Measurements from ENCODE around the gene RET. TPM values are rescaled to one million over a fixed set of nuclear protein-coding genes. Genes with fewer than 3 reads are reported as not detected.

The RET gene
- total RNA-seq, 4 donors from 2014 or later, result 0.23 to 2.1 (median 0.78) TPM

DNA sequence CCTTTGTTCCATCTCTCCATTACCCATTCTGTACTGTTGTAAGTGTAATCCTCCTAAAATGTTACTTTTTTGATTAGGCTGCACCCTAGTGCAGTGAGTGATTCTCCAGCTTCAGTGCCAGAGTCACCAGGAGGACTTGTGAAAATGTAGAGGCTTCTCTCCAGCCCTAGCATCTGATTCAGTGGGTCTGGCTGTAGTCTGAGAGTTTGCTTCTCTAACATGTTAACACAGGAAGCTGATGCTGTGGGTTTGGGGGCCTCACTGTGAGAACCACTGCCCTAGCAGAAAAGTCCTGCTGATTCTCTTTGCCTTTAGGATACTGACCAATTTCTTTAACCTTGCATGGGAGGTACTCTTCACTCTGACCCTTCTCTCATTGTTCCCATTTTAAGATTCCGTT, 85.7 kb downstream of the RET start:
- WGBS, result 92% methylated on average over 1 of the region's 1 CpG

DNA sequence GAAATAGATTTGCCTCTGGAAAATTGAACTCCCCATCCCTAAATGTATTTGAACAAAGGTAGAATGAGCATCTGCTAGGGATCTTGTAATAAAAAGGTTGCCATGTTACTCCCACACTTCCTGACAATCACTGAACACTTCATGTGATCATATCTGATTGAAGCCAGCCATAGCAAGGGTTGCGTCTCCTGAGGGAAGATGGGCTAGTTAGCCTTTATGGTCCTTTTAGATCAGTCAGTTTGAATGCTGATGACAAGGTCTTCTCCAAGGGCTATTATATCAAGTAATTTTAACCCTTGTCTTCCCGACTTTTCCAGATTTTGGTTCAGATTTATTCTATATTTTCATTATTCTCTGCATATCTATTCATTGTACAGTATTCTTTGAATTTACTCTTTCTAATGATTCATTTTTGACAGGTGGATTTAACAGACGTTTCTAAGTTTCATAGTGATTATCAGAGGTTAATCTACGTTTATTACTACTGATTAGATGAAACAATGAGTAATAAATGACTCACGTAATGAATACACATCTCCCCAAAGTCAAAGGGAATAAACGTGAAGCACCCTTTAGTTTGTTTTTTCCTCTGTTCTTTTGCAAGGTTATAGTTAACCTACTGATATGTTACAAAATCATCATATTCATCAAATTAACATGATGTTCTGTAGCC, 89.5 kb downstream of the RET start:
- Histone ChIP-seq H3K4me1 (no peaks in the 10 kb centered on the region), H3K36me3 (peaks cover 35% of the 10 kb centered on the region), H3K27me3 (no peaks in the 10 kb centered on the region), H3K4me3 (no peak overlapping the region), H3K9me3 (no peaks in the 10 kb centered on the region), H3K27ac (no peak overlapping the region)
- WGBS, result 63% methylated on average over 6 of the region's 6 CpGs
- TF ChIP-seq, protein P1, sequence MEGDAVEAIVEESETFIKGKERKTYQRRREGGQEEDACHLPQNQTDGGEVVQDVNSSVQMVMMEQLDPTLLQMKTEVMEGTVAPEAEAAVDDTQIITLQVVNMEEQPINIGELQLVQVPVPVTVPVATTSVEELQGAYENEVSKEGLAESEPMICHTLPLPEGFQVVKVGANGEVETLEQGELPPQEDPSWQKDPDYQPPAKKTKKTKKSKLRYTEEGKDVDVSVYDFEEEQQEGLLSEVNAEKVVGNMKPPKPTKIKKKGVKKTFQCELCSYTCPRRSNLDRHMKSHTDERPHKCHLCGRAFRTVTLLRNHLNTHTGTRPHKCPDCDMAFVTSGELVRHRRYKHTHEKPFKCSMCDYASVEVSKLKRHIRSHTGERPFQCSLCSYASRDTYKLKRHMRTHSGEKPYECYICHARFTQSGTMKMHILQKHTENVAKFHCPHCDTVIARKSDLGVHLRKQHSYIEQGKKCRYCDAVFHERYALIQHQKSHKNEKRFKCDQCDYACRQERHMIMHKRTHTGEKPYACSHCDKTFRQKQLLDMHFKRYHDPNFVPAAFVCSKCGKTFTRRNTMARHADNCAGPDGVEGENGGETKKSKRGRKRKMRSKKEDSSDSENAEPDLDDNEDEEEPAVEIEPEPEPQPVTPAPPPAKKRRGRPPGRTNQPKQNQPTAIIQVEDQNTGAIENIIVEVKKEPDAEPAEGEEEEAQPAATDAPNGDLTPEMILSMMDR (IDR thresholded peaks at IDR 0.05), result no peak
- TF ChIP-seq POLR2AphosphoS5 (IDR thresholded peaks at IDR 0.05), result no peak
- TF ChIP-seq POLR2A (IDR thresholded peaks at IDR 0.05), result no peak
- TF ChIP-seq EP300 (IDR thresholded peaks at IDR 0.05), result no peak
- DNase-seq (ENCODE audit: low spot score in 2 of 2), result no peak

More for the DNA sequence above, 85.7 kb downstream of the RET start:
- TF ChIP-seq EP300 (IDR thresholded peaks at IDR 0.05), result no peak
- no peak for TF ChIP-seq POLR2A (IDR thresholded peaks at IDR 0.05)
- no peak for TF ChIP-seq POLR2AphosphoS5 (IDR thresholded peaks at IDR 0.05)
- TF ChIP-seq, protein P1 (IDR thresholded peaks at IDR 0.05), result no peak
- Histone ChIP-seq H3K4me3 (no peak overlapping the region), H3K9me3 (no peaks in the 10 kb centered on the region), H3K27me3 (no peaks in the 10 kb centered on the region), H3K36me3 (peaks cover 32% of the 10 kb centered on the region), H3K4me1 (peaks cover 2% of the 10 kb centered on the region), H3K27ac (no peak overlapping the region)
- DNase-seq (ENCODE audit: low spot score in 2 of 2), result no peak

DNA sequence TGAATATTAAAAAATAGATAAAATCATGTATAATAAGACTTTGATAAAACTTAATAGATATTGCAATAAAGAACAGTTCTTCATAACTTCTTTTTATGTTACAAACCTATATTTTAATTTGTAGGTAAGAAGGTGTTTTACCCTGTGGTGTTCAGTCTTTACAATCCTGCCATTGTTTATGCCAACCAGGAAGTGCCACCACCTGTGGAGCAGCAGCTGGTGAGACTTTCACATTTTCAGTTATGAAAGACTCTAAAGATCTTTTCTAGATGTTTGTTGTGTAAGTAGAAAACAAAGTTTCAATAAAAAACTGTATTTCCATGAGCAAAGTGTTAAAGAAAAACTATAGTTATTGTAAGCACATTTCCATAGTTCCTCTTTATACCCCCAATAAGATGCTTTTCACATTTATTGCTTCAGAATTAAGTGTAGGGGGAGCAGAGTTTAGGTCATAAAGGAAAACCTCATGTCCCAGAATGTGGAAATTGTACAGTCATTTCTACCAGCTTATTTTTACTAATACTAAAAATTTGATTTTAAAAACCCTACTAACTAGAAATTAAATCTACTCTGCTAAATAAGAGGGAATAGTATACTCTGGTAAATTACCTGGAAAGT, 90.1 kb downstream of the RET start:
- no peaks in the 10 kb centered on the region for H3K9me3 ChIP-seq

GRCh38 chr10:43167498-43167889, 90.6 kb downstream of the RET start:
- Histone ChIP-seq H3K36me3 (peaks cover 30% of the 10 kb centered on the region), H3K27ac (no peak overlapping the region), H3K4me3 (no peak overlapping the region), H3K4me1 (no peaks in the 10 kb centered on the region), H3K27me3 (no peaks in the 10 kb centered on the region), H3K9me3 (no peaks in the 10 kb centered on the region)
- WGBS, result 88% methylated on average over 2 of the region's 2 CpGs
- DNase-seq (ENCODE audit: low spot score in 2 of 2), result no peak
- TF ChIP-seq POLR2AphosphoS5 (IDR thresholded peaks at IDR 0.05), result no peak
- no peak for TF ChIP-seq POLR2A (IDR thresholded peaks at IDR 0.05)

More for the DNA sequence above, 90.1 kb downstream of the RET start:
- H3K4me1 ChIP-seq, result no peaks in the 10 kb centered on the region
- peaks cover 30% of the 10 kb centered on the region for H3K36me3 ChIP-seq
- H3K27me3 ChIP-seq, result no peaks in the 10 kb centered on the region
- H3K4me3 ChIP-seq, result no peak overlapping the region
- no peak for DNase-seq (ENCODE audit: low spot score in 2 of 2)
- no peak overlapping the region for H3K27ac ChIP-seq
- TF ChIP-seq POLR2AphosphoS5 (IDR thresholded peaks at IDR 0.05) (no peak), EP300 (IDR thresholded peaks at IDR 0.05) (no peak), POLR2A (IDR thresholded peaks at IDR 0.05) (no peak)
- TF ChIP-seq, protein P1 (IDR thresholded peaks at IDR 0.05), result no peak

DNA sequence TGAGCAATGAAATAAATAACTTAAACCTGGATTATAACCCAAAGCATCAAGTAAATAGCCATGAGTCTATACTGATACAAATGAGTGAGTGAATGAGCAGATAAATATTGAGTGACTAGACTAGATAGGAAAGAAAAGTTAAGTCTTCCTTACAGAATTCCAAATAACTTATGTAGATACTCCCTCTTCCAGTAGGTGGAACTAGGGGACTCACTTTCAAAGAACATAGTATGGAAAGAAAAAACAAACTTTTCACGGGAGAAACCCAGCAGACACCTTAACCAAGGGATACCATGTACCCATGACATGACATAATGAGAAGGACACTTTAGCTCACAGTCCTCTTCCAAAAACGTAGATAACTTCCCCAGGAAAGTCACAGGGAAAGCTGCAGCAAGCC, 93.6 kb downstream of the RET start:
- peaks cover 32% of the 10 kb centered on the region for H3K36me3 ChIP-seq
- 65% methylated on average over 2 of the region's 2 CpGs for WGBS
- DNase-seq (ENCODE audit: low spot score in 2 of 2), result no peak
- no peaks in the 10 kb centered on the region for H3K4me1 ChIP-seq
- TF ChIP-seq, protein P1 (IDR thresholded peaks at IDR 0.05), result no peak
- no peak for TF ChIP-seq POLR2AphosphoS5 (IDR thresholded peaks at IDR 0.05)
- no peaks in the 10 kb centered on the region for H3K27me3 ChIP-seq
- no peak overlapping the region for H3K4me3 ChIP-seq
- H3K27ac ChIP-seq, result no peak overlapping the region
- H3K9me3 ChIP-seq, result no peaks in the 10 kb centered on the region
